ENCODE data around the gene TIMP2. TPM values are rescaled to one million over a fixed set of nuclear protein-coding genes. Genes with fewer than 3 reads are reported as not detected.

Gene TIMP2
- total and polyA plus RNA-seq, 2 of the 13 experiments (the other 11 are each of a cell fraction or from before 2014, with no cell fraction given) = 3.8 to 8.5 TPM

DNA sequence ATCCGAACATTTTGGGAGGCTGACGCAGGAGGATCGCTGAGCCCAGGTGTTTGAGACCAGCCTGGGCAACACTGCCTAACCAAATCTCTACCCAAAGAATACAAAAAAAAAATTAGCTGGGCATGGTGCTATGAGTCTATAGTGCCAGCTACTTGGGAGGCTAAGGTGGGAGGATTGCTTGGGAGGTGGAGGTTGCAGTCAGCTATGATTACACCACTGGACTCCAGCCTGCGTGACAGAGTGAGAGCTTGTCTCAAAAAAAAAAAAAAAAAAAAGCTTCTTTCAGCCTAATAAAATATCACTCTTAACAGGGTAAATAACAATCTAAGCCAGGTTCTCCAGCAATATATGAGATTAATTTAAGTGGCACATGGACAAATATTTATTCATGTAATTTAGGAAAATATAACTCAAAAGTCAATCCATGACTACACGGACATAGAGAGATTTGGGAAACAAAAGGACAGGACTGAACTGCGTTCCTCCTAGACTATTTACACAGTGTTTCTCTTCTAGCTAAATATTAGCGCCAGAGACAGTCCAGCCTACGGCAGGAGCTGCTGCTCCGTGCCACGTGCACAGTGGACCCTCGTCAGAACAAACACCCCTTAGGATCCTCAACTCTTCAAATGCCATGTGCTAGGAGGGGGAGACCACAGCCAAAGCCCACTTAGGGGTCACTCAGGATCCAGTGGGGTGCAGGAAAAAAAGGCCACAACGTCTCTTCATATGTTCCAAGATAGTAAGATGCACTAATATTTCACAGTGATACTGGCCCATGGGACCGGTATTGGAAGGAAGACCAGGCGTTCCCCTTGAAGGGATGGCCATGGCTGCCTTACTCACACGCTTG is 93.3 kb downstream of the TIMP2 start (continued):
- peak; percentile 75 for TF ChIP-seq HBP1 (CRISPR knock-in tag; IDR thresholded peaks at IDR 0.05; ENCODE audit: low read depth)
- peak; percentile 43; the same call in 1 of the 2 replicates for TF ChIP-seq AHR (CRISPR knock-in tag; IDR thresholded peaks at IDR 0.05)
- peak; percentile 75 for TF ChIP-seq SOX5 (CRISPR knock-in tag; IDR thresholded peaks at IDR 0.05; ENCODE audit: borderline replicate concordance)
- no peak for TF ChIP-seq REST (IDR thresholded peaks at IDR 0.05; ENCODE audit: borderline replicate concordance in 1 of 2, low read depth in 1 of 2, low read length in 2 of 2)
- TF ChIP-seq, protein P1, sequence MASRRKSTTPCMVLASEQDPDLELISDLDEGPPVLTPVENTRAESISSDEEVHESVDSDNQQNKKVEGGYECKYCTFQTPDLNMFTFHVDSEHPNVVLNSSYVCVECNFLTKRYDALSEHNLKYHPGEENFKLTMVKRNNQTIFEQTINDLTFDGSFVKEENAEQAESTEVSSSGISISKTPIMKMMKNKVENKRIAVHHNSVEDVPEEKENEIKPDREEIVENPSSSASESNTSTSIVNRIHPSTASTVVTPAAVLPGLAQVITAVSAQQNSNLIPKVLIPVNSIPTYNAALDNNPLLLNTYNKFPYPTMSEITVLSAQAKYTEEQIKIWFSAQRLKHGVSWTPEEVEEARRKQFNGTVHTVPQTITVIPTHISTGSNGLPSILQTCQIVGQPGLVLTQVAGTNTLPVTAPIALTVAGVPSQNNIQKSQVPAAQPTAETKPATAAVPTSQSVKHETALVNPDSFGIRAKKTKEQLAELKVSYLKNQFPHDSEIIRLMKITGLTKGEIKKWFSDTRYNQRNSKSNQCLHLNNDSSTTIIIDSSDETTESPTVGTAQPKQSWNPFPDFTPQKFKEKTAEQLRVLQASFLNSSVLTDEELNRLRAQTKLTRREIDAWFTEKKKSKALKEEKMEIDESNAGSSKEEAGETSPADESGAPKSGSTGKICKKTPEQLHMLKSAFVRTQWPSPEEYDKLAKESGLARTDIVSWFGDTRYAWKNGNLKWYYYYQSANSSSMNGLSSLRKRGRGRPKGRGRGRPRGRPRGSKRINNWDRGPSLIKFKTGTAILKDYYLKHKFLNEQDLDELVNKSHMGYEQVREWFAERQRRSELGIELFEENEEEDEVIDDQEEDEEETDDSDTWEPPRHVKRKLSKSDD (CRISPR knock-in tag; IDR thresholded peaks at IDR 0.05; ENCODE audit: low read depth) = 0 out of 2 replicates have a peak, but pooled peaks have one; percentile 34
- 0 out of 2 replicates have a peak, but pooled peaks have one; percentile 25 for TF ChIP-seq KMT2B (CRISPR knock-in tag; IDR thresholded peaks at IDR 0.05)
- peak; percentile 31; the same call in 1 of the 2 replicates for TF ChIP-seq ZNF691 (CRISPR knock-in tag; IDR thresholded peaks at IDR 0.05; ENCODE audit: borderline replicate concordance, low read depth)
- peak; percentile 84; the same call in 1 of the 3 replicates for TF ChIP-seq MXI1 (IDR thresholded peaks at IDR 0.05; ENCODE audit: borderline replicate concordance, low read depth, low read length)
- peak; percentile 57; the same call in 1 of the 2 replicates for TF ChIP-seq ZNF501 (CRISPR knock-in tag; IDR thresholded peaks at IDR 0.05)
- no peak for TF ChIP-seq ATF7 (IDR thresholded peaks at IDR 0.05)
- no peak for TF ChIP-seq ATF7 (CRISPR knock-in tag; IDR thresholded peaks at IDR 0.05)
- 0 out of 2 replicates have a peak, but pooled peaks have one; percentile 47 for TF ChIP-seq SMAD3 (CRISPR knock-in tag; IDR thresholded peaks at IDR 0.05)
- 0 out of 2 replicates have a peak, but pooled peaks have one; percentile 62 for TF ChIP-seq ZNF879 (CRISPR knock-in tag; IDR thresholded peaks at IDR 0.05)
- TF ChIP-seq ZBTB33 (CRISPR knock-in tag; IDR thresholded peaks at IDR 0.05) = peak; percentile 62
- TF ChIP-seq NAIF1 (CRISPR knock-in tag; IDR thresholded peaks at IDR 0.05; ENCODE audit: borderline replicate concordance) = peak; percentile 68; the same call in 1 of the 2 replicates
- TF ChIP-seq ZNF44 (CRISPR knock-in tag; IDR thresholded peaks at IDR 0.05) = 0 out of 2 replicates have a peak, but pooled peaks have one; percentile 36
- peak; percentile 46; the same call in 1 of the 2 replicates for TF ChIP-seq ZNF232 (CRISPR knock-in tag; IDR thresholded peaks at IDR 0.05; ENCODE audit: borderline replicate concordance)
